ENCODE results near the gene PROP1. TPM values are rescaled to one million over a fixed set of nuclear protein-coding genes. Genes with fewer than 3 reads are reported as not detected.
"Not testable (repeated sequence)": the region's sequence is repeated elsewhere in the genome, so short reads cannot be mapped to it uniquely, and the experiment has no call there.

Gene PROP1
- total RNA-seq, 4 donors from 2014 or later: not detected

DNA sequence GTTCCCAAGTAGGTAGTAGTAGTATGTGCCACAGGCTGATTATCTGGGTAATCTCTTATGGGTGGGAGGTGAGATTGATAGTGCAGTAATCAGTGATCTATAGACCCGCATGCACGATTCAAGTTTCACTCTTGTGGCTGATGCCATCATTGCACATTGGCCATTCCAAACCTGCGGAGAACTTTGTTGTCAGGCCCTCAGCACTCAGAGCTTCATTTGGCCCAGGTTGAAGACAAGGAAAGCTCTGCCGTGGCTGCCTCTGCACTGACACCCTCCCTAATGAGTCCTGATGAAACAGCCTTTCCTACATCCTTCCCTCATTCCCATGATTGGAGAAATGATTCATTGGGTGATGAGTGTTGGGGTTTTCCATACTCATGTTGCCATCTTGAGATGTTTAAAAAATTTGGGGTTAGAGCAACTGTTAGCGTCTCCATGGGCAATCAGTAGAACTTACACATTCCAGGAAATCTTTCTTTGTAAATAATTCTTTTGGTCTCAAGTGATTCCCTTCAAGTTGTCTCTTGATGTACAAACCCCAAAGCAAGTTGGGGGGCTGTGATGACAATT lies 22.9 kb downstream of the PROP1 start:
- no peak for DNase-seq
- in situ Hi-C loops (cut with MboI; ENCODE audit: low pct_ligation_motif_present in 1 of 4, low pct_unique_long_range_greater_than_20kb in 1 of 4, low sequenced_read_pairs in 3 of 4) (no loop called here), intact Hi-C loops (cut with DNase I; ENCODE audit: low total_unique reads) (no loop called here)
- H3K4me3 ChIP-seq: no peak overlapping the region
- H3K27me3 ChIP-seq: peaks cover 17% of the 10 kb centered on the region
- TF ChIP-seq EP300 (IDR thresholded peaks at IDR 0.05; ENCODE audit: low read depth): no peak
- TF ChIP-seq POLR2A (IDR thresholded peaks at IDR 0.05): no peak
- TF ChIP-seq POLR2AphosphoS5 (IDR thresholded peaks at IDR 0.05): no peak
- TF ChIP-seq, protein P1, sequence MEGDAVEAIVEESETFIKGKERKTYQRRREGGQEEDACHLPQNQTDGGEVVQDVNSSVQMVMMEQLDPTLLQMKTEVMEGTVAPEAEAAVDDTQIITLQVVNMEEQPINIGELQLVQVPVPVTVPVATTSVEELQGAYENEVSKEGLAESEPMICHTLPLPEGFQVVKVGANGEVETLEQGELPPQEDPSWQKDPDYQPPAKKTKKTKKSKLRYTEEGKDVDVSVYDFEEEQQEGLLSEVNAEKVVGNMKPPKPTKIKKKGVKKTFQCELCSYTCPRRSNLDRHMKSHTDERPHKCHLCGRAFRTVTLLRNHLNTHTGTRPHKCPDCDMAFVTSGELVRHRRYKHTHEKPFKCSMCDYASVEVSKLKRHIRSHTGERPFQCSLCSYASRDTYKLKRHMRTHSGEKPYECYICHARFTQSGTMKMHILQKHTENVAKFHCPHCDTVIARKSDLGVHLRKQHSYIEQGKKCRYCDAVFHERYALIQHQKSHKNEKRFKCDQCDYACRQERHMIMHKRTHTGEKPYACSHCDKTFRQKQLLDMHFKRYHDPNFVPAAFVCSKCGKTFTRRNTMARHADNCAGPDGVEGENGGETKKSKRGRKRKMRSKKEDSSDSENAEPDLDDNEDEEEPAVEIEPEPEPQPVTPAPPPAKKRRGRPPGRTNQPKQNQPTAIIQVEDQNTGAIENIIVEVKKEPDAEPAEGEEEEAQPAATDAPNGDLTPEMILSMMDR (IDR thresholded peaks at IDR 0.05): no peak
- no peak overlapping the region for H3K27ac ChIP-seq
- no peaks in the 10 kb centered on the region for H3K36me3 ChIP-seq
- no peaks in the 10 kb centered on the region for H3K4me1 ChIP-seq
- 79 to 87% methylated on average over 3 to 5 of the region's 5 CpGs for WGBS, 2 donors (ENCODE audit: low coverage in 1 of 2)
- H3K9me3 ChIP-seq: no peaks in the 10 kb centered on the region

DNA sequence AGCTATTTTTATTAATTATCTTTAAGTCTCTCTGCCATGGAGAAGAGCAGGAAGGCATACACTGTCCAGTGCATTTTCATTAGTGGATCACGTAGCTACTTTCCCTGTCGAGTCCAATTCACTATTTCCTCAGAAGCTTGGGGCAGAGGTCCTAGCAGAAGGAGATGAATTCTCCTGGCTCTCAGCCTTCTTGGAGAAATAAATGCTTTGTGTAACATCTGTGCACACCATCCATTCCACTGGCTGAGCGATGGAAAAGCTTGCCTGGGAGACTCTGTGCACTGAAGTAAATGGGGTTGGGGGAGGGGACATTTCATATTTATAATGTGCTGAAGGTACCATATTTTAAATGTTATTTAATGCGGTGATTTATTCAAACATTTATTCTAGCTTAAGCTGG lies 23.4 kb downstream of the PROP1 start:
- TF ChIP-seq, protein P1 (IDR thresholded peaks at IDR 0.05): no peak
- TF ChIP-seq POLR2AphosphoS5 (IDR thresholded peaks at IDR 0.05): no peak
- no peak for TF ChIP-seq POLR2A (IDR thresholded peaks at IDR 0.05)
- TF ChIP-seq EP300 (IDR thresholded peaks at IDR 0.05; ENCODE audit: low read depth): no peak
- intact Hi-C loops (cut with DNase I; ENCODE audit: low total_unique reads) (no loop called here), in situ Hi-C loops (cut with MboI; ENCODE audit: low pct_ligation_motif_present in 1 of 4, low pct_unique_long_range_greater_than_20kb in 1 of 4, low sequenced_read_pairs in 3 of 4) (no loop called here)
- DNase-seq: no peak
- Histone ChIP-seq H3K27ac (no peak overlapping the region), H3K36me3 (no peaks in the 10 kb centered on the region), H3K4me3 (no peak overlapping the region), H3K4me1 (no peaks in the 10 kb centered on the region), H3K27me3 (peaks cover 16% of the 10 kb centered on the region), H3K9me3 (no peaks in the 10 kb centered on the region)
- 59 to 68% methylated on average over 4 of the region's 4 CpGs for WGBS, 2 donors (ENCODE audit: low coverage in 1 of 2)

- 97% methylated on average over 10 of the region's 10 CpGs; no CpG with 5 or more reads in 1 of the 2 donors for WGBS, 2 donors (ENCODE audit: low coverage in 1 of 2)
- H3K36me3 ChIP-seq; DNase-seq; in situ Hi-C loops (cut with MboI; ENCODE audit: low pct_ligation_motif_present in 1 of 4, low pct_unique_long_range_greater_than_20kb in 1 of 4, low sequenced_read_pairs in 3 of 4); H3K9me3 ChIP-seq; H3K27ac ChIP-seq; intact Hi-C loops (cut with DNase I; ENCODE audit: low total_unique reads); H3K4me3 ChIP-seq; H3K4me1 ChIP-seq: not testable (repeated sequence)
- peaks cover 10% of the 10 kb centered on the region for H3K27me3 ChIP-seq
Observed at GRCh38 chr5:177972014-177972413, 24.0 kb downstream of the PROP1 start.

- Histone ChIP-seq H3K9me3 (no peaks in the 10 kb centered on the region), H3K36me3 (no peaks in the 10 kb centered on the region), H3K4me3 (no peak overlapping the region), H3K27me3 (peaks cover 11% of the 10 kb centered on the region), H3K4me1 (no peaks in the 10 kb centered on the region), H3K27ac (no peak overlapping the region)
- in situ Hi-C loops (cut with MboI; ENCODE audit: low pct_ligation_motif_present in 1 of 4, low pct_unique_long_range_greater_than_20kb in 1 of 4, low sequenced_read_pairs in 3 of 4): no loop called here
- TF ChIP-seq, protein P1 (IDR thresholded peaks at IDR 0.05): no peak
- no peak for TF ChIP-seq EP300 (IDR thresholded peaks at IDR 0.05; ENCODE audit: low read depth)
- TF ChIP-seq POLR2AphosphoS5 (IDR thresholded peaks at IDR 0.05): no peak
- no peak for TF ChIP-seq POLR2A (IDR thresholded peaks at IDR 0.05)
- no peak for DNase-seq
- 76% methylated on average over 7 of the region's 8 CpGs; no CpG with 5 or more reads in 1 of the 2 donors for WGBS, 2 donors (ENCODE audit: low coverage in 1 of 2)
- intact Hi-C loops (cut with DNase I; ENCODE audit: low total_unique reads): no loop called here
Observed at GRCh38 chr5:177968661-177969211, 27.3 kb downstream of the PROP1 start.
